Fibroblast of skin of right quadriceps (primary cell): Measurements from ENCODE around the gene DIDO1.
"Not testable (repeated sequence)": the region's sequence is repeated elsewhere in the genome, so short reads cannot be mapped to it uniquely, and the experiment has no call there.

Source experiments
- DNase-seq: peaks from one replicate; pipeline ENCODE4 v3.0.0-alpha.2; 2013

DIDO1 gene

DNA sequence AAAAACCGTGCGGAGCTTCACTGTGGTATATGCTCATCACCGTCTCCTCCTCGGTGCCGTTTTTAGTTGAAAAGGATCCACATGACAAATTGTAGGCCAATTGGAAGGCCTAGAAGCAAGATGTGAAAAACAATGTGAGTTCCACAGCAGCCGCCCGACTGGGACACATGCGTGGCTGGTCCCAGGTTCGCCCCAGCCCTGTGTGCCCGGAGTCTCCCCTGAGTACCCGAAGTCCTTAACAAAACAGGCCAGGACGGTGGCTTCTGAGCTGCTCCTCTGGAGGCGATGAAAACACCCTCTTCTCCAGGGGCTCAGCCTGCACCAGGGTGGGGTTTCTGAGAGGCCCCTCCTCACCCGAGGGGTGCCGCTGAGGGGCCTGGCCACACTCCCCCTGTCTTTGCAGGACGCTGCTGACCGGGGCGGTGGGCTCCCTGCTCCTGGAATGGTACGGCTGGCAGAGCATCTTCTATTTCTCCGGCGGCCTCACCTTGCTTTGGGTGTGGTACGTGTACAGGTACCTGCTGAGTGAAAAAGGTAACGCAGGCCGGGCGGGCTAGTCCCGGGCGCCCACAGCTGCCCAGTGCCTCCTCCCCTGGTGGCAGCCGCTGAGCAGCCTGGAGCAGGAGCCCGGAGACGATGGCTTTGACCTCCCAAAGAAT, 36.0 kb upstream of the DIDO1 start:
- no peak for DNase-seq

DNA sequence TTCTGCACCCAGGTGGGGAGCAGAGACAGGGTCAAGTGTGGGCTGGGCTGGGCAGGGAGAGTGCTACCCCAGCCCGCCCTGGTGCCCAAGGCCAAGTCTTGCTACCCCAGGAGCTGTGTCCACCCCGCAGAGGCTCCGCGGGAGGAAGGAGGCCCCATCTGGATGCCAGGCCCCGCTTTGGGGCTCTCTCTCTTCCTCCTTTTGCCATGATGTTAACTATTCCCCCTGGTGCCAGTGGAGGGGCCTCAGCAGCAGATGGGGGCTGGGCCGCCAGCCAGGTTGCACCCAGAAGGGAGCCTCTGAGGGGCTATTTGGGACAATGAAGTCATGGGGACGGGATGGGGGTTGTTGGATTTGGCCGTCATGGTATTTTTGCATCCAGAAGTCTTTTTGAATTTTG, 35.5 kb upstream of the DIDO1 start:
- no peak for DNase-seq

DNA sequence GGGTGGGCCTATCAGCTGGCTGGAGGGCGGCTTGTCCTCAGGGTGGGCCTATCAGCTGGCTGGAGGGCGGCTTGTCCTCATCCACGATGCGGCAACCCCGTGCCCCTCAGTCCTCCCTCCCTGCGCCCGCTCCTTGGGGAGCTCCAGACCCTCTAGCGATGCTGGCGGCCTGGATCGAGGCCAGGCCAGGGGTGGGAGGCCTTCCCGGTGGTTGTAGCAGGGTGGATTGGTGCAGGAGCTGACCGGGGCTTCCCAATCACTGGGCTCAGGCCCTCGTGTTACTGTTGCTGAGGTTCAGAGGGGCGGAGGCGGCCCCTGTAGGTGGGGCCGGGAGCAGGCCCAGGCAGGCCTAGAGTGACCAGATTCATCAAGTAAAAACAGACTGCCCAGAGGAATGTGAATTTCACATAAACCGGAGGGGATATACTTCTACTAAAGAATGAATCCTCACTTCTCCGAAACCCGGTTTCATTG, 35.0 kb upstream of the DIDO1 start:
- no peak for DNase-seq

DNA sequence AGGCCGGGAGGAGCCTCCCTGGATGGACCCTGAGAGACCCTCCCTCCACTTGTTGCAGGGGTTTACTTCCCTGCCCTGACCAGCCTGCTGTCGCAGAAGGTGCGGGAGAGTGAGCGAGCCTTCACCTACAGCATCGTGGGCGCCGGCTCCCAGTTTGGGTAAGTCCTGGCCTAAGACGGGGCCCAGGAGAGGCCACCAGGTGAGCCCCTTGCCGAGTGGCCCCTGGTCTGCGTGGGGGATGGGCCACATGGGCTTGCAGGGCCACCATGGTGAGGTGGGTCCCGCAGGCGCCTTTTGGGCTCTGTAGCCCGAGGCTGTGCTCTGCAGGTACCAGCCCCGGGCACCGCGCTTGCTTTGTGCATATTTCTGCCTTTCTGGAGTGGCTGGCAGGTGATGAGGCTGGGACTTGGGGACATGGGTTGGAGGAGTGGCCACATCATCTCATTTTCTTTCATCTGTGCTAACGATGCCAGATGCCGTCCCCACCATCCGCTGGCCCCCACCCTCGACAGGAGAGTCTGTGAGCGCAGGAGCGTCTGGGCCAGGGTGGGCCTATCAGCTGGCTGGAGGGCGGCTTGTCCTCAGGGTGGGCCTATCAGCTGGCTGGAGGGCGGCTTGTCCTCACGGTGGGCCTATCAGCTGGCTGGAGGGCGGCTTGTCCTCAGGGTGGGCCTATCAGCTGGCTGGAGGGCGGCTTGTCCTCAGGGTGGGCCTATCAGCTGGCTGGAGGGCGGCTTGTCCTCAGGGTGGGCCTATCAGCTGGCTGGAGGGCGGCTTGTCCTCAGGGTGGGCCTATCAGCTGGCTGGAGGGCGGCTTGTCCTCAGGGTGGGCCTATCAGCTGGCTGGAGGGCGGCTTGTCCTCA, 34.4 kb upstream of the DIDO1 start:
- not testable (repeated sequence) for DNase-seq

DNA sequence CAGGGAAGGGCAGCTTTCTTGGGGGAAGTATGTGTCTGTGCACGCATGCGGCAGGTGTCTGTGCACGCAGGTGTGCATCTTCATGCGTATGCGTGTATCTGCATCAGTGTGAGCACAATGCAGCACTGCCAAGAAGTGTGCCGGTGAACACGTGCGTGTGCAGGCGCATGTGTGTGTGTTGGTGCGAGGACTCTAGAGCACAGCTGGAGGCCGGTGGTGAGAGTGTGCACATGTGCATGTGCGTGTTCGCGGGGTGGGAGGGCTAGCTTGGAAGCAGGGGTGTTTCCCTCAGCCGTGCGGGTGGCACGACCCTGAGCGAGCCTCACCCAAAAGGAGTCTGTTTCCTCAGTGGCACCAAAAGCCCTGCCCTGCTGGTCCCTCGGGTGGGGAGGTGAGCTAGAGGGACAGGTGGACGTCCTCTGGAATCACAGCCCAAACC, 33.7 kb upstream of the DIDO1 start:
- no peak for DNase-seq

DNA sequence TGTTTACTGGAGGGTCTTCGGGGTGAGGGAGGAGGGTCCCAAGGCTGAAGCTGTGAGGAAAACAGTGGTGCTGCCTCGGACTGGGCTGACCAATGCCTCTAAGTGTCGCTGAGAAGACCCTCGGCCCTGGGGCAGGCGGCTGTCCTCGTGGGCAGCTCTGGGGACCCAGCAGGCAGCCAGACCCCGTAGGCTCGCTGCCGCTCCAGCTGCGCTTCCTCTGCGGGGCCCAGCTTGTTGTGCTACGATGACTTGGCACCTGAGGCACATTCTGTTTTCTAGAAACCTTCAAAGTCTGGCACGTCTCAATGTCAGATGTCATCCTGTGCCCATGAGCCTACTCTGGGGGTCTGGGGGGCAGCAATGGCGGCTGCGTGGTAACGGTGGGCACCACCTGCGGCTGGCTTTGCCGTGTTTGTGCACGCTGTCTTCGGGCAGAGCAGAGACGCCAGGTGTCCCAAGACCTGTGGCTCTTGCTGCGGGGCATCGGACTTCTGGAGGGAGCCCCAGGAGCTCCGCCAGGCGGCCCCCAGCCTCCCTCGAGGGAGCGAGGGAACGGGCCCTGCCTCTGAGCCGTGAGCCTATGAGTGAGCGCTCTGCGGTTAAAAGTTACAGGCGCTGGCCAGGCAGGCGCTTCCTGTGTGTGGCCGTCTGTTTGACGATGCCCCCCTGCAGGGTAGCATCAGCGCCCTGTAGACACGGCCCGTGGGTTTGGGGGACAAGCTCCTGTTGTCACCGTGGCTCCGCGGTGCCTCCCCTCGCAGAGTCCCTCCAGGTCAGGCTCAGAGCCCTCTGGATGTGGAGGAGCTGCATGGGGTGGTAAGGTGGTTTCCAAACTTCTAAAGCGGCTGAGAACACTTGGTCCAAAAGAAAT, 33.0 kb upstream of the DIDO1 start:
- DNase-seq = no peak

DNA sequence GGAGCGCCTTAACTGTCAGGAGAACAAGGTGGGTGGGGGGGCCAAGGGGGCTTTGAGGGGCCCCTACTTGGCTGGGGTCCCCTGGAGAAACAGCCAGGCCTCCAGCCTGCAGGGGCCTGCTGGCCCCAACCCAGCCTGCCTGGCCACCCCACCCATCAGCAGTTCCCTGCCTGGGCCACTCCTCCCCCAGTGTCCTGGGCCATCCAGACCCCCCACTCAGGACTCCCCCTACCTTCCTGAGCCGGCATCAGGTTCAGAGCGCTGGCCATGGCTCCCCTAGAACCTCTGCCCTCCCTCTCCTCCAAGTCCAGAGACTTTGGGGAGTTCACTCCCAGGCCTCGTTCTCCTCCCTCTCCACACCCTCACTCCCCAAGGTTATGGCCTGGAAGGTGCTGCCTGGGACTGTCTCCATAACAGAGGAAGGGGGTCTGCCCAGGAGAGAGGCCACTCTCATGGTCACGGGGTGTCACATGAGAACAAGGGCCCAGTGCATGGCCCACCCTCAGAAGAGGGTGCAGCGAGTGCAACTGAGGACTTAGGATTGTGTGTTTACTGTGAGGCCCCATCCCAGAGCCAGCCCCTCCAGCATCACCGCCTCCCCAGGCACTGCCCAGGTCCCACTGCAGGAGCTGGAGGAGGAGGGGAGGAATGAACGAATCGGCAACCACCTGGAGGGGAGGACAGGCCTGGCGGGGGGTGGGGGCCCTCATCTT, 32.2 kb upstream of the DIDO1 start:
- DNase-seq = no peak

DNA sequence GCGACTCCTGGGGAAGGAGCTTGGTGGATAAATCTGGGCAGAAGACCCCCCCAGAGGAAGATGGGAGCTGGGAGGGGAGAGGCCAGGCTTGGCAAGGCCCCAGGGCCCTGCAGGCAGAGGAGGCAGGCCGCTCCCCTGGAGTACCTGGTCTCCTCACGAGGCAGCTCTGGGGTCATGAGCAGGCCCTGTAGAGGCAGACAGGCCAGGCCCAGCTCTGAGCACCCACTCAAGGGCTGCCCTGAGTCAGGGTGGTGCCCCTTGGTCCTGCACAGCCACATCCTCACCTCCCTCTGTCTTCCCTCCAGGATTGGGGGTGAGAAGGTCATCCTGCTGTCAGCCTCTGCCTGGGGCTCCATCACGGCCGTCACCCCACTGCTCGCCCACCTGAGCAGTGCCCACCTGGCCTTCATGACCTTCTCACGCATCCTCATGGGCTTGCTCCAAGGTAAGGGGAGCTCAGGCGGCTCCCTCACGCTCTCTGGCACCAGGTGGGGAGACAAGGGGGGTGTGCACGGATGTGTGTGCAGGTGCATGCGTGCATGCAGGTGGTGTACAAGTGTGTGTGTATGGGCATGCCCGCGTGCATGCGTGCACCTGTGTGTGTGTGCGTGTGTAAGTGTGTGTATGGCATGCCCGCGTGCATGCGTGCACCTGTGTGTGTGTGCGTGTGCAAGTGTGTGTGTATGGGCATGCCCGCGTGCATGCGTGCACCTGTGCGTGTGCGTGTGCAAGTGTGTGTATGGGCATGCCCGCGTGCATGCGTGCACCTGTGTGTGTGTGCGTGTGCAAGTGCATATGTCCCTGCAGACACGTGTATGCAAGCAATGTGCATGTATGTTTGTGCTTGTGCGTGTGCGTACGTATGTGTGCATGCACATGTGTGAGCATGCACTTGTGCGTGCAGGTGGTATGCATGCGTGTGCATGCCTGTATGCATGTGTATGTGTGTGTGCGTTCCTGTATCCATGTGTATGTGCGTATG, 31.1 kb upstream of the DIDO1 start:
- no peak for DNase-seq

DNA sequence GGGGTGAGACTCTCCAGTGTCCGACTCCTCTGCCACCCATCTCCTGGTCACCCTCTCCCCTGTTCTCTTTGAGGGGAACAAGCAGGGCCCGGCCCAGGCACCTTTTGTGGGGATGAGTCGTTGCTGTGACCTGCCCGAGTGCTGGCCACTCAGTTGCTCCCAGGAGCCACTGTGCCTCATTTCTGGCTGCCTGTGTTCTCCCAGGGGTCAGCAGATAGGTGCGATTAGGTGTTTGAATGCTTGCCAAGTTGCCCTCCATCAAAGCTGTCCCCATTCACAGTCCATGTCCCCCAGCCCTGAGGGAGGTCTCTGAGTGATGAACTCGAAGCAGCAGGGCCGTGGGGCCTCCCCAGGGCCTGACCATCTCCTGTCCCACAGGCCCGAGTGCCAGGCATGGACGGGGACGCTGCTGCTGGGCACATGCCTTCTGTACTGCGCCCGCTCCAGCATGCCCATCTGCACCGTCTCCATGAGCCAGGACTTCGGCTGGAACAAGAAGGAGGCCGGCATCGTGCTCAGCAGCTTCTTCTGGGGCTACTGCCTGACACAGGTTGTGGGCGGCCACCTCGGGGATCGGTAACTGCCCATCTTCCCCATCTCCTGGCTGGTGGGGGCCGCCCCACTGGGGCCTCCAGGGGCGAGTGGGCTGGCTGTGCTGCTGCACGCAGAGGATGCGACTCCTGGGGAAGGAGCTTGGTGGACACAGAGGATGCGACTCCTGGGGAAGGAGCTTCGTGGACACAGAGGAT, 30.3 kb upstream of the DIDO1 start:
- no peak for DNase-seq

DNA sequence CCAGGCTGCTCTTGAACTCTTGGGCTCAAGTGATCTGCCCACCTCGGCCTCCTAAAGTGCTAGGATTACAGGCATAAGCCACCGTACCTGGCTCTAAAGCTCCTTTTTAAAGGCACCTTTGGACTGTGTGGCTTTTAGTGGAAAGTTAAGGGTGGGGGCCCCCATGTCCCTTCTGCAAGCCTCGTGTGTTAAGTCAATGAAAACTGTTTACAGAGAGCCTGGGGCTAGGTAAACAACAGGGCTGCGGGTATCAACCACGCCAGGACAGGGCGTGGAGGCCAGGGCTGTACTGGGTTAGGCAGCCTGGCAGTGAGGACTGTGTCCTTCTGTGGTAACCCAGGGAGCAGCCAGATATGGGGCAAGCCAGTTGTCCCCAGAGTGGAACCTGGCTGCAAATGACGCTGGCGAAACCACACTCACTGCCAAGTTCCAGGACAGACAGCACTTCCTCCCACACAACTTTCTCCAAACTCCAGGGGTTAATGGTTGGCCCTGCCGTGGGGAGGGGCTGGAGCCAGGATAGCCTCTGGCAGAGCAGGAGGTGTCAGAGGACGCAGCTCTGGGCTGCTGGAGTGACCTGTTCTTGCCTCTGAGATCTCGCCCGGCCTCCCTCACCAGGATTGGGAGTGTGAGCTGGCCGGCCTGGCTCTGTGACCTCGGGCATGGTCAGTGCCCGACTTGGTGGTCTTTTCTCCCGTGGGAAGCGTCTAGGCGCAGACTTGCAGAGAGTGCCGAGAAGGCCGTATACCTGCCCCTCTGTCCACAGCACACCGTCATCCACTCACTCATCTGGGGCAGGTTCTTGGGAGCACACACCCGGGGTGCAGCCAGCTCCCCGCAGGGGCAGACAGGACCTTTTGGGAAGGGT, 29.4 kb upstream of the DIDO1 start:
- no peak for DNase-seq

DNA sequence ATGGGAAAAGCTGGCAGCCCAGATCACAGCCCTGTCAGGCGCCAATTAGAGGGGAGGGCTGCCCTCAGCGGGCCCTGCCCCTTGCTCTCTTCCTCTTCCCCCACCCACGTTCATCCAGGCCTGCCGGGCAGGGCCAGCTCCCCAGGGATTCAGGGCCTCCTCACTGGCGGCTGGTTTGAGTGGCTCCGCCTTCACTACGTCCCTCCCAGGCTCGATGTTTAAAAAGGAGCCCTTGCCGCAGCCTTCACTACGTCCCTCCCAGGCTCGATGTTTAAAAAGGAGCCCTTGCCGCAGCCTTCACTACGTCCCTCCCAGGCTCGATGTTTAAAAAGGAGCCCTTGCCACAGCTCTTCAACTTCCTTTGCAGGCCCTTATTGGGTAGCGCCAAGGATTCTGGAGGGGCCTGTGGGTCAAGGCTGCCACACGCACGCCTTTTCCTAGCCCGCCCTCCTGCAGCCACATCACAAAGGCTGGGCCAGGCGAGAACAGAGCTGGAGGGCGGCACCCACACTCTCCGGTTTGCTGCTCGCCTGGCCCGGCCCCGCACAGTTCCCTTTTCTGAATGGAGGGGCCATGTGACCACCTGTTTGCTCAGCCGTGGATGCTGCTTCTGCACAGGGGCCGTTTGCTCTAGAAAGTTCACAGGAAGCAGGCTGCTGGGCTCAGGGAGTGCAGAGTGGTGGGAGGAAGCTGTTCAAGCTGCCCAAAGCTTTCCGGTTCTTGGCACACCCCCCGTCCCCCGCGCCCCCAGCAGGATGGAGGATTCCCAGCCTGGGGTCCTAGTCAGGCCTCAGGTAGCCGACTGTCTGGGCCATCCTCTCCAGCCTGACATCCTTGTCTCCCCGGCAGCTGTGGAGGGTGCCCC, 27.8 kb upstream of the DIDO1 start:
- peak; percentile 29 for DNase-seq

DNA sequence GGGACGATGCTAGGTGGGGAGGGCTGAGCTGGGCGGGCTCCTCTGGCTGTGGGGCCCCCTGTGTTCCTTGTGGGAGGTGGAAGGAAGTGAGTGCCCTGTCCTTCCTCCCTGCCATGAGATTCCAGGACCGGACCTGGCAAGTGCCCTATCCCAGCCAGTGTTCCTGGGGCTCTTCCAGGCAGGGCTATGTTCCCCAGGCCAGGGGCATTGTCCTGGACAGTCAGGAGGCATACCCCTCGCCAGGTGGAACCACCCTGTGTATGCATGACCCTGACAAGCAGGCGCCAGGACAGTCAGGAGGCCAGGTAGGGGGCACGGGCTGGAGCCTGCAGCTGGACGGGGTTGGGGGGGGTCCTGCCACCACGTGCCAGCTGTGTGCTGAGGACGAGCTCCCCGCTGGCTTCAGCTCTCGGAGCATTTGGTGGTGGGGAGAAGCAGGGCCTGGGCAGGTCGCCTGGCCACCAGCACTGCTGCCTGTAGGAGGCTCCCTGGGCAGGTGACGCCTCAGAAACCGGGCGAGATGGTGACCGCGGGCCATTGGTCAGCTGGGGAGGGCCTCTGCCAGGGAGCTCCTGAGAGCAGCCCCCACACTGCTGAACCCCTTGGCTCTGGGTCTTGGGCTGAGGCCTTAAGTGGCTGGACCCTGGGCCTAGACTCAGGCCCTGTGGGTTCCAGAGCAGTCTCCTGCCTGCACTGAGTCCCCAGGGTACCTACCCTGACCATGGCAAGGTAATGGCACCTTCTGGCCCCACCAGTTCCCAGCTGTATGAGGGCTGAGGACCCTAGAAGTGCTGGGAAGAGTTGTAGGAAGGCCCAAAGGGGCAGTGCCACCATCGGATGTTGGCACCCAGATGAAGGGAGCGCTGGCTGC, 26.9 kb upstream of the DIDO1 start:
- no peak for DNase-seq

DNA sequence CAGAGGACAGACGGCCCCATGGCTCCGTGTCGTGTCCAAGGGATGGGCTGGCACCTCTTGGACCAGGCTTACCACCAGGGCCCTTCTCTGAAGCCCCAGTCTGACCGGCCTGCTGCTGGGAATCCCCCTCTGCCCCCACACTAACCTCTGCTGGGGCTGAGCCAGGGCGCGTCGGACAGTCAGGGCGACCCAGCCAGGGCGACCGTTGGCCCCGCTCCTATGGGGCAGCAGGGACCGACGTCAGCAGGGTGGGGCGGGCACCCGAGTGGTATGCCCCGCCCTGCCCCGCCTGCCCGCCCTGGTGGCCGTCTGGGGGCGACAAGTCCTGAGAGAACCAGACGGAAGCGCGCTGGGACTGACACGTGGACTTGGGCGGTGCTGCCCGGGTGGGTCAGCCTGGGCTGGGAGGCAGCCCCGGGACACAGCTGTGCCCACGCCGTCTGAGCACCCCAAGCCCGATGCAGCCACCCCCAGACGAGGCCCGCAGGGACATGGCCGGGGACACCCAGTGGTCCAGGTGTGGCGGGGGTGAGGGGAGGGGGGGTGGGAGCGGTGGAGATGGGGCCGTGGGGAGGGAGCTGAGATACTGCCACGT, 26.2 kb upstream of the DIDO1 start, which contains the start of gene SLC17A9:
SLC17A9 (plus strand) TSS at position 337 of the 595 bp plus-strand sequence; CDS start at position 459, 122 bp downstream.
- DNase-seq = peak; percentile 9

DNA sequence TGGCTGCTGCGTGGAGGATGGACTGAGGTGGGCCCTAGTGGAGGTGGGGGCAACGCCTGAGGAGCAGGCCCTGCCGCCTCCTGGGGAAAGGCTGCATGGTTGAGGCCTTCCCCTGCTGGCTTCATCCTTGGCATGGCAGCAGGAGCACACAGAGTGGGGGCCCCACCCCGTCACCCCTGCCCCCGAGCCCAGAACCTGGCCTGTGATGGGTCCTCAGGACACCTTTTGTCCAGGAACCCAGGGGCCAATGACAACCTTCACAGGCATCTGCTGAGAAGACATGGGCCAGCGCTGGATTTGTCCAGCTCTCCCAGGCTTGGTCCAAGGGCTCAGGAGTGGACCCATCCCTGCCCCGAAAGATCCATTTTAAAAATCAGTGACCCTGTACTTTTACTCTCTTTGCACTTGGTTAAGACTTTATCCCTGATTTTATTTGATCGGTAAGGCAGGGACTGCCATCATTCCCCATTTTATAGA, 25.6 kb upstream of the DIDO1 start:
- no peak for DNase-seq

DNA sequence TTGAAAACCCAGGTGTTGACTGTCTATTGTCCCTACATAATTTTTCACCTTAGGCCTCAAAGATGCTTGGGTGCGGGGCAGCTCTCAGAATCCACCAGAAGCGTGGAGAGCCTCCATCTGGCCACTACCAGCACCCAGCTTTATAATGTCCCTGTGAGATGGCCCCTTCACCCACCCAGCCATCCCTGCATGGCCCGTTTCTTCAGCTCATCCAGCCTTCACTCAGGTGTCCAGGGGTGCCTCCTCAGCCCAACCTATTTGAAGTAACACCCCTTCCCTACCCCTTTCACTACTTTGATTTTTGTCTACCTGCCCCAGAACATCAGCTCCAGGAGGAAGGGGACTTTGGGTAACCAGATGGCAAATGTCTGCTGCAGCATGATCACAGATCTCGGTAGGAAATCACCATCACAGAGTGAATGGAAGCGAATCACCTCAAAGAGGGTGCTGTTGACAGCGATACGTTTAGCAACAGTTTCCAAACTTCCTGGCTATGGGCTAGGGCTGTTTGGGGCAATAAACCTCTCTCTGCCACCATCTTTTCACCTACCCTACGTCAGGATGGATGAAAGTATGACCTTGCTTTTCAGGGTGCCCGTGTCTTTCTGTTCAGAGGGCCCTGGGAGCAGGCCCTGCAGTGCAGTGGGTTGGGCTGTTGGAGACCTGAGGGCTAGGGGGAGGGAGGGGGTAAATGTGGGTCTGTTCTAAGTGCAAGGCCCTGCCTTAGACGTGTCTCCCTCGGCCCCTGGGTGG, 25.0 kb upstream of the DIDO1 start:
- DNase-seq = no peak

DNA sequence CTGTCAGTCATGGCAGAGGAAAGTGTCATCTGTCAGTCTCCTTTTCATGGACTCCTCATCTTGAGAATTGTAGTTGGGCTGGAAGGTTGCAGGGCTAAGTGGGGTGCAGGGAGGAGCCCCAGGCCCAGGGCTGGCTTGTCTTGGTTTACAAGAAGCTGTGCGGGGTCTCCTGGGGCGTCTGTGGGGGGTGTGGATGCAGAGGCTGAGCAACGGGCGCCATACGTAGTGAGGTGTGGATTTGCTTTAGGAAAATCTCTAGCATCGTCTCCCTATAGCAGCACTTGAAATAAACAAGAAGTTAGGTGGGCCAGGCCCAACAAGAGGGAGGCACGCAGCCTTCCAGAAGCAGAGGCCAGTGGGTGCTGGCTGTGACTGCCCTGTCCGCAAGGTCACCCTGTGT, 24.4 kb upstream of the DIDO1 start:
- DNase-seq = no peak
